Activated CD4-positive, alpha-beta T cell treated with anti-CD3 and anti-CD28 coated beads, Interleukin-2, amount 10 ng/mL, durations not matched to agents 7 days and 5 days (primary cell): ENCODE data around the gene SPECC1L. TPM values are rescaled to one million over a fixed set of nuclear protein-coding genes. Genes with fewer than 3 reads are reported as not detected.
"Not testable (repeated sequence)": the region's sequence is repeated elsewhere in the genome, so short reads cannot be mapped to it uniquely, and the experiment has no call there.

Experiments used
- CTCF ChIA-PET: fragments of 350-600 bp; sonication (Branson Sonifier 250); formaldehyde crosslinking; loops from one replicate; lab custom pipeline; 2021; ENCODE audit warnings: antibody characterized with exemption; lab: Charles Lee
- POLR2A ChIA-PET: fragments of 350-600 bp; sonication (Branson Sonifier 250); formaldehyde crosslinking; loops from one replicate; lab custom pipeline; 2021; ENCODE audit warnings: antibody characterized with exemption; lab: Charles Lee
- DNase-seq: peaks from one replicate; pipeline ENCODE4 v3.0.0-alpha.2; 2020
- H3K27ac Mint-ChIP-seq: one replicate; pipeline ENCODE4 v1.8.0; 2021; ENCODE audit warnings: mild to moderate bottlenecking, moderate library complexity, mixed read lengths
- H3K27me3 Mint-ChIP-seq: one replicate; pipeline ENCODE4 v1.8.0; 2021; ENCODE audit warnings: mixed read lengths
- H3K36me3 Mint-ChIP-seq: one replicate; pipeline ENCODE4 v1.8.0; 2021; ENCODE audit warnings: low read depth, mixed read lengths
- H3K4me1 Mint-ChIP-seq: one replicate; pipeline ENCODE4 v1.8.0; 2021; ENCODE audit warnings: mixed read lengths
- H3K4me3 Mint-ChIP-seq: one replicate; pipeline ENCODE4 v1.8.0; 2021; ENCODE audit warnings: mild to moderate bottlenecking, moderate library complexity, mixed read lengths
- H3K9me3 Mint-ChIP-seq: one replicate; pipeline ENCODE4 v1.8.0; 2021; ENCODE audit warnings: mixed read lengths
- total RNA-seq, 2 experiments: library from RNA; stranded (reverse); gene quantifications; one replicate each; pipeline ENCODE4 v1.2.3, GENCODE V29; 2021

The SPECC1L gene
- total RNA-seq, 2 experiments from 2014 or later, result 53.1 to 59.5 TPM

- H3K36me3 Mint-ChIP-seq, result peaks cover 21% of the 10 kb centered on the region
- H3K9me3 Mint-ChIP-seq, H3K27me3 Mint-ChIP-seq, H3K27ac Mint-ChIP-seq, DNase-seq, POLR2A ChIA-PET, H3K4me3 Mint-ChIP-seq, CTCF ChIA-PET: not testable (repeated sequence)
- H3K4me1 Mint-ChIP-seq, result peaks cover 40% of the 10 kb centered on the region
These were observed 28.0 kb downstream of the SPECC1L start for GRCh38 chr22:24298497-24299155.

GRCh38 chr22:24300522-24300921, 29.9 kb downstream of the SPECC1L start:
- DNase-seq, H3K9me3 Mint-ChIP-seq, H3K27me3 Mint-ChIP-seq, CTCF ChIA-PET, H3K27ac Mint-ChIP-seq, H3K4me3 Mint-ChIP-seq, POLR2A ChIA-PET: not testable (repeated sequence)
- H3K4me1 Mint-ChIP-seq, result peaks cover 57% of the 10 kb centered on the region
- peaks cover 35% of the 10 kb centered on the region for H3K36me3 Mint-ChIP-seq

- H3K4me3 Mint-ChIP-seq, result no peak overlapping the region
- no peak for DNase-seq
- no peak overlapping the region for H3K27ac Mint-ChIP-seq
- ChIA-PET CTCF (interaction anchor here (0.8 to 1.2 kb wide), 2 partner anchors 27 to 145 kb away, joined by 3 read pairs; no protein-coding TSS in a partner anchor), POLR2A (no interaction called here)
- no peaks in the 10 kb centered on the region for H3K27me3 Mint-ChIP-seq
- no peaks in the 10 kb centered on the region for H3K9me3 Mint-ChIP-seq
- peaks cover 63% of the 10 kb centered on the region for H3K4me1 Mint-ChIP-seq
- H3K36me3 Mint-ChIP-seq, result peaks cover 44% of the 10 kb centered on the region
These were observed 32.0 kb downstream of the SPECC1L start for GRCh38 chr22:24302591-24302990.

- Mint-ChIP-seq H3K4me3 (no peak overlapping the region), H3K27me3 (no peaks in the 10 kb centered on the region), H3K4me1 (peaks cover 63% of the 10 kb centered on the region), H3K36me3 (peaks cover 44% of the 10 kb centered on the region), H3K9me3 (no peaks in the 10 kb centered on the region), H3K27ac (no peak overlapping the region)
- CTCF ChIA-PET, result interaction anchor here (0.8 to 1.2 kb wide), 2 partner anchors 27 to 146 kb away, joined by 3 read pairs; no protein-coding TSS in a partner anchor
- POLR2A ChIA-PET, result no interaction called here
- no peak for DNase-seq
These were observed 32.4 kb downstream of the SPECC1L start for GRCh38 chr22:24303007-24303406.

GRCh38 chr22:24304062-24304675, 33.5 kb downstream of the SPECC1L start:
- no peak for DNase-seq
- ChIA-PET POLR2A (no interaction called here), CTCF (interaction anchor here (0.6 to 1.2 kb wide), 2 partner anchors 19 to 22 kb away, joined by 4 read pairs; no protein-coding TSS in a partner anchor)
- H3K4me3 Mint-ChIP-seq, result no peak overlapping the region
- H3K27ac Mint-ChIP-seq, result no peak overlapping the region
- H3K36me3 Mint-ChIP-seq, result peaks cover 45% of the 10 kb centered on the region
- peaks cover 55% of the 10 kb centered on the region for H3K4me1 Mint-ChIP-seq
- no peaks in the 10 kb centered on the region for H3K9me3 Mint-ChIP-seq
- H3K27me3 Mint-ChIP-seq, result no peaks in the 10 kb centered on the region

- DNase-seq, result peak; percentile 33
- H3K27ac Mint-ChIP-seq, result peak overlapping the region; percentile 46
- H3K9me3 Mint-ChIP-seq, result no peaks in the 10 kb centered on the region
- peaks cover 46% of the 10 kb centered on the region for H3K36me3 Mint-ChIP-seq
- ChIA-PET POLR2A (interaction anchor here (0.6 kb wide), 1 partner anchor 39 kb away, joined by 3 read pairs; no protein-coding TSS in a partner anchor), CTCF (interaction anchor here (0.6 kb wide), 1 partner anchor 14 kb away, joined by 4 read pairs; no protein-coding TSS in a partner anchor)
- peaks cover 51% of the 10 kb centered on the region for H3K4me1 Mint-ChIP-seq
- no peaks in the 10 kb centered on the region for H3K27me3 Mint-ChIP-seq
- no peak overlapping the region for H3K4me3 Mint-ChIP-seq
These were observed 34.6 kb downstream of the SPECC1L start for GRCh38 chr22:24305260-24305692.

- CTCF ChIA-PET, result no interaction called here
- H3K9me3 Mint-ChIP-seq, result no peaks in the 10 kb centered on the region
These were observed 40.3 kb downstream of the SPECC1L start for GRCh38 chr22:24310969-24311368.

GRCh38 chr22:24315367-24315966, 44.8 kb downstream of the SPECC1L start:
- no peak for DNase-seq
- ChIA-PET CTCF (no interaction called here), POLR2A (no interaction called here)
- H3K36me3 Mint-ChIP-seq, result peaks cover 37% of the 10 kb centered on the region
- no peaks in the 10 kb centered on the region for H3K27me3 Mint-ChIP-seq
- no peak overlapping the region for H3K4me3 Mint-ChIP-seq
- peaks cover 11% of the 10 kb centered on the region for H3K4me1 Mint-ChIP-seq
- no peaks in the 10 kb centered on the region for H3K9me3 Mint-ChIP-seq
- no peak overlapping the region for H3K27ac Mint-ChIP-seq

More at GRCh38 chr22:24310969-24311368, 40.3 kb downstream of the SPECC1L start:
- POLR2A ChIA-PET, result no interaction called here
- Mint-ChIP-seq H3K4me3 (no peak overlapping the region), H3K27me3 (no peaks in the 10 kb centered on the region), H3K4me1 (peaks cover 13% of the 10 kb centered on the region), H3K27ac (no peak overlapping the region), H3K36me3 (peaks cover 43% of the 10 kb centered on the region)
- DNase-seq, result no peak

GRCh38 chr22:24316264-24316663, 45.6 kb downstream of the SPECC1L start:
- H3K36me3 Mint-ChIP-seq, result peaks cover 38% of the 10 kb centered on the region
- H3K4me1 Mint-ChIP-seq, result peaks cover 11% of the 10 kb centered on the region
- POLR2A ChIA-PET, H3K9me3 Mint-ChIP-seq, CTCF ChIA-PET, H3K27me3 Mint-ChIP-seq, DNase-seq, H3K4me3 Mint-ChIP-seq, H3K27ac Mint-ChIP-seq: not testable (repeated sequence)

GRCh38 chr22:24317511-24317910, 46.9 kb downstream of the SPECC1L start:
- Mint-ChIP-seq H3K4me1 (peaks cover 11% of the 10 kb centered on the region), H3K36me3 (peaks cover 45% of the 10 kb centered on the region)
- H3K27me3 Mint-ChIP-seq, H3K27ac Mint-ChIP-seq, H3K9me3 Mint-ChIP-seq, CTCF ChIA-PET, DNase-seq, POLR2A ChIA-PET, H3K4me3 Mint-ChIP-seq: not testable (repeated sequence)

GRCh38 chr22:24319451-24319850, 48.8 kb downstream of the SPECC1L start:
- ChIA-PET POLR2A (no interaction called here), CTCF (no interaction called here)
- no peak for DNase-seq
- Mint-ChIP-seq H3K9me3 (no peaks in the 10 kb centered on the region), H3K4me3 (no peak overlapping the region), H3K27ac (peak overlapping the region; percentile 55), H3K4me1 (peaks cover 19% of the 10 kb centered on the region), H3K27me3 (no peaks in the 10 kb centered on the region), H3K36me3 (peaks cover 43% of the 10 kb centered on the region)

GRCh38 chr22:24321999-24322398, 51.4 kb downstream of the SPECC1L start:
- Mint-ChIP-seq H3K27ac (peak overlapping the region; percentile 25), H3K36me3 (peaks cover 38% of the 10 kb centered on the region)
- POLR2A ChIA-PET, result no interaction called here

GRCh38 chr22:24322522-24322921, 51.9 kb downstream of the SPECC1L start:
- Mint-ChIP-seq H3K4me1 (peaks cover 28% of the 10 kb centered on the region), H3K27me3 (no peaks in the 10 kb centered on the region), H3K9me3 (no peaks in the 10 kb centered on the region), H3K36me3 (peaks cover 40% of the 10 kb centered on the region), H3K4me3 (no peak overlapping the region), H3K27ac (no peak overlapping the region)
- DNase-seq, result no peak
- ChIA-PET CTCF (interaction anchor here (1.1 kb wide), 1 partner anchor 18 kb away, joined by 4 read pairs; no protein-coding TSS in a partner anchor), POLR2A (no interaction called here)

More at GRCh38 chr22:24321999-24322398, 51.4 kb downstream of the SPECC1L start:
- H3K4me1 Mint-ChIP-seq, result peaks cover 28% of the 10 kb centered on the region
- CTCF ChIA-PET, result interaction anchor here (1.0 kb wide), 1 partner anchor 19 kb away, joined by 3 read pairs; no protein-coding TSS in a partner anchor
- H3K27me3 Mint-ChIP-seq, result no peaks in the 10 kb centered on the region
- H3K9me3 Mint-ChIP-seq, result no peaks in the 10 kb centered on the region
- no peak for DNase-seq
- H3K4me3 Mint-ChIP-seq, result no peak overlapping the region
